ENCODE measurements around the gene BICC1. TPM values are rescaled to one million over a fixed set of nuclear protein-coding genes. Genes with fewer than 3 reads are reported as not detected.

The BICC1 gene
- polyA plus RNA-seq, 3 donors = 83.0 to 90.1 (median 89.3) TPM

DNA sequence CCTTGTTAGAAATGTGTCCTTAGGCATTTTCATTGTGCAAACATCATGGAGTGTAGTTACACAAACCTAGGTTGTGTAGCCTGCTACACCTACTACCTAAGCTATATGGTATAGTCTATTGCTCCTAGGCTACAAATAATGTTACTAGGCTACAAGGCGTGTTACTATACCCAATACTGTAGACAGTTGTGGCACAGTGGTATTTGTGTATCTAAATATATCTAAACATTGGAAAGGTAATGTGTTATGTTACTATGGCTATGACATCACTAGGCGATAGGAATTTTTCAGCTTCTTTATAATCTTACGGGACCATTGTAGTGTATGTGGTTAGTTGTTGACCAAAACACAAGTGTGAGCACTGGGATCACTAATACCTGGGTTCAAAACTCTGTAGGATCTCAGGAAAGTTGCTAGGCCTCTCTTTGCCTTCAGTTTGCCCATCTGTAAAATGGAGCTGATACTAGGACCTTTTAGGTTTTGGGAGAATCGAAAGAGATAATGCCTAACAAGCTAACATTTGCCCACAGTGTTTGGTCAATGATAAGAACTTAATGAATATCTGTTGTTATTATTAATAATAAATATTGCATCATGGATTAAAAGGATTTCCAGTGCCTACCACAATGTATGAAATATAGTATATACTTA lies 2.7 kb downstream of the BICC1 start:
- DNase-seq (ENCODE audit: low read depth in 3 of 3, low spot score in 2 of 3) = no peak

DNA sequence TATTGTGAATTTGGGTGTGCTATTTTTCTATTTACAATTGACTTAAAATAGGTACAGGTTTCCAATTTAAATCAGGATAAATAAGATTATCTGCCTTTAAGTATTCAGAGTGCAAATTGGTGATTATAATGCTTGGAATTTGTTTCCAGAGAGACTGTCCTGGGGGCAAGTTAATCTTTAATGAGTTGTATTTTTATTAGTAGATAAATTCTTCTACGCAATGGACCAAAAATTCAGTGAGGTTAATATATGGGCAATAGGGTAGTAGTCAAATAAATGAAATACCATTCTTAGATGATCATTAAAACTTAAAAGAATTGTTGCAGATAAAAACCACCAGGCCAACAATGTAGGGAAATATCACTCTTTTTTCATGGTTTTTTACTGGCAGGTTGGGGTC lies 3.4 kb downstream of the BICC1 start:
- DNase-seq (ENCODE audit: low read depth in 3 of 3, low spot score in 2 of 3) = no peak

DNA sequence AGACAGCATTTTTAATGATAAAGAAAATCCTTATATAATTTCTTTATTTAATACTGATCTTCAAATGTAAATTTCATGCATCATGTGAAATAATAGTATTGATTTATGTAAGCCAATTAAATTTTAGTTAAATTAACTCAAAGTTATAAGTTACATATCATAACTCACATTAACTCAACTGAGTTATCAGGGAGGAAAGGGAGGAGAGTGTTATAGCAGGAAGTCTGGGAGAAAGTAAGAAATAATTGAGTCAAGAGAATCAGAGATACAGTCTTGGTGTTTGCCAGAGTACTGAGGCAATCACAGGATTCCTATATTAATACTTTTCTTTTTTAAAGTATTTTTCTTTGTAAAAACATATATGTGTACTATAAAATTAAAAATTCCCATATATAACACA lies 4.0 kb downstream of the BICC1 start:
- no peak for DNase-seq (ENCODE audit: low read depth in 3 of 3, low spot score in 2 of 3)

DNA sequence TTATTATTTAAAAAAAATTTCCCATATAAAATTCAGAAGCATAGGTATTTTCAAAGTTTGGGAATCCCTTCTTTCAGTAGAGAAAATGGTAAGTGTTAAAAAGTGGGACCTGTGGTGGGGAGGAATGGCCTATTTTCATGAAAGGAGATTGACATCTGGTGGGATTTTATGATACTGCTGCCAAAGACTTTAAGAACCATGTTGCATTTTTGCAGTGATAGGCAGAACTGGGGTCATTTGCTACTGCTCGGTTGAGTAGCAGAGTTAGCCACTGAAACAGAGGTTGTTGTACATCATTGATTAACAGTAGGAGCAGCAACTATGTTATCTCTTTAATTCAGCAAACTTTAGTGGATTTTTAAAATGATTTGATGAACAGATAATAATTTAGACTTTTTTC lies 4.4 kb downstream of the BICC1 start:
- no peak for DNase-seq (ENCODE audit: low read depth in 3 of 3, low spot score in 2 of 3)

DNA sequence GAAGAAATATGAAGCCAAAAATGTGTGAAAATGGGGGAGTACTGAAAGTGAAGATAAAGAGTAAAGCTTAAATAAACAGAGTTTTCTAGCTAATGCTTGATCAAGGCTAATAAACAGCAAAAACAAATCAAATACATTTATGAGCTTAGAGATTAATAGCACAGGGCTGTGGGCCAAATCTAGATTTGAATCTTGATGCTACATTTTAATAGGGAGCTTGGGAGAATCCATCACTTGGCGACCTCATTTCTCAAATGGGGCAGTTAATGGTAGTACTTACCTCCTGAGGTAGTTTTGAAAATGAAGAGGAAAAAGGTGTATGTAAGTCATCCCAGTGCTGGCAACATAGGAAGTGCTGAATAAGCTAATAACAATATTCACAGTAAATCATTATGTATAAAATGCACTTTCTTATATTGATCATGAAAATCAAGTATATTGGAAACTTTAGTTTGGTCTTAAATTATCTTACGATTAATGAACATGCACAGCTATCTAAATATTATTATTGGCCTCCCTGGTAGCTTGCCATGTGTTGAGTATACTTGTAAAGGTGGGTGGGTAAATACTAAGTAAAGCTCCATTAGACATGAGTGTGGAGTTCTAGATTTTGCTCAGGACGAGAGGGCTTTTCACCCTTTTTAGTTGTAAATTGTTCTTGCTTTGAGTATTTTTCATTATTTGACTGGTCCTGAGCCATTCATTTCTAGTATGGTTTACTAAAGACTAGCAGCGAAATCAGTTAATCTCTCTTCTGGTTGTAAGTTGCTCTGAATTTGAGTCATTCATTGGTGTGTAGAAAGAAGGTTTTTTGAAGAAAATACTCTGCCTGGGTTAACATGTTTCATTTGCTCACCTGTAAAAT lies 5.1 kb downstream of the BICC1 start:
- DNase-seq (ENCODE audit: low read depth in 3 of 3, low spot score in 2 of 3) = no peak

DNA sequence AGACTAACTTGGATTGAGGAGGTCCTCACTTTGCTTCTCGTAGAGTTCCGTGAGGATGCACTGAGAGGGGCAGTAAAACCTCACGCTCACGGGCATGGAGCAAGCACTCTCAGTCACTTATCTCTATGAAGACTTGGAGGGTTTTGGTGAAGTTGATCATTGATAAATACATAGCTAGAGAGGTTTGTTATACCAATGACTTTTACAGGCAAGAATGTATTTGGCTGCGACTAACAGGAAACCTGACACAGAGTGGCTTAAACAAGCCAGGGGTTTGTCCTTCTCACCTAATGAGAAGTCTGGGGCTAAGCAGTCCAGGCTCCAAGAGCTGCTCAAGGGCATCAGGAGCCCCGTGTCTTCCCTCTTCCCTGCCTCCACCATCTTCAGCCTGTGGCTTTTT lies 6.1 kb downstream of the BICC1 start:
- no peak for DNase-seq (ENCODE audit: low read depth in 3 of 3, low spot score in 2 of 3)

DNA sequence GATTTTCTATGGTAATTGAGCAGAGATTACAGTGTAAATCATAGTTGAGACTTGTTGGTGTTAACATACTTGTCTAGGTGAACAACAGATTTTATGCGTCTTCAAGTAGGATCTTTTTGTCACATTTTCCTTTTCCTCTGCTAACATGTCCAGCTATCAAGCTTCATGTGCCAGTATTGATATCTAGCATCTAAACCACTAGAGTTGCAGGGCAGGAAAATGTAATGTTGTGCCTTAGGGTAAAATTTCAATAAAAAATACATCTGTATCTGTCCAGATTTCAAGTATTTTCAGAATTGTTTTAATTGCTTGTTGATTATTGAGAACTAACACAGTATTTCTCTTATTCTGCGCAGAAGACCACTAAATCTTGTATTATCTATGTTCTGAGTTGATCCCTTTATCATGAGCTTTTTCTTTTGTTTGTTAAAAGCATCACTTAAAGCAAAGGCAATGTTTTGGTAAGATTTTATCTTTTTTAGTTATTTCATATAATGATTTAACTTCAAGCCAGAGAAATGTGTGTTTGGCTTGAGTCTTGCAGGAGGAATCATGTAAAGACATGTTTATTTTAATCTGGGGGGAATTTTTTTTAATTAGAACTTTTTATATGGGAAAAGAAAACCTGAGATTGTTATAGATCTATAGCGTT lies 16.5 kb downstream of the BICC1 start:
- no peak for DNase-seq (ENCODE audit: low read depth in 3 of 3, low spot score in 2 of 3)

DNA sequence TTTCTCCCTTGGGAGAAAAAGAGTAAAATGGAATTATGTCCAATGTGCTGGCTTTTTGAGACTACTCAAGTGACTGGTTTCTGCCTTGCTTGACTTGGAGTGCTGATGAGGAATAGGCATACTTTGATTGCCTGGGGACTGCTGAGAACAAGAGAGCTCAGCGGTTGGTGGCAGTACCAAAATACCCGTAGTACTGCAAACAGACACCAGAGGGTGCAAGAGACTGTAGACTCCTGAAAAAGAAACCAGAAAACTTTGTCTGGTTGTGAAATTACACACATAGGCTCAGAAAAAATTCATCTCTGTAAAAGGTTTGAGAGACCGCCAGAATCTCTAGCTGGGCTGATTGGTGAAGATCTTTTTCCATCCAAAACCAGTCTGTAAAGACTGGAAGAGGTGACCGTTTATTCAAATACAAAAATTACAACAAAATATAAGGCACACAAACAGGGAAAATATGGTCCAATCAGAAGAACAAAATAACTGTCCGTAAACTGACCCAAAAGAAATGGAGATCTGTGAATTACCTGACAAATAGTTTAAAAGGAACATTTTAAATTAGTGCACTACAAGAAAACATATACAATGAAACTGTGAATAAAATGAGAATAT lies 18.5 kb downstream of the BICC1 start:
- DNase-seq (ENCODE audit: low read depth in 3 of 3, low spot score in 2 of 3) = no peak

DNA sequence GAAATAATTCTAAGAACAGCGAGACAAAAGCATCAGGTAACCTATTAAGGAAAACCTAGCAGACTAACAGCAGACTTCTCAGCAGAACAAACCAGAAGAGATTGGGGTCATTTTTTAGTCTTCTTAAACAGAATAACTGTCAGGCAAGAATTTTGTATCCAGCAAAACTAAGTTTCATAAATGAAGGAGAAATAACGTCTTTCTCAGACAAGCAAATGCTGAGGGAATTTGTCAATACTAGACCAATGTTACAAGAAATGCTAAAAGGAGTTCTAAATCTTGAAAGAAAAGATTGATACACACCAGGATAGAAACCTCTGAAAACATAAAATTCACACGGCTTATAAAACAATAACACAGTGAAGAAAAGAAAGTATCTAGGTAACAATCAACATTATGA lies 22.6 kb downstream of the BICC1 start:
- no peak for DNase-seq (ENCODE audit: low read depth in 3 of 3, low spot score in 2 of 3)

DNA sequence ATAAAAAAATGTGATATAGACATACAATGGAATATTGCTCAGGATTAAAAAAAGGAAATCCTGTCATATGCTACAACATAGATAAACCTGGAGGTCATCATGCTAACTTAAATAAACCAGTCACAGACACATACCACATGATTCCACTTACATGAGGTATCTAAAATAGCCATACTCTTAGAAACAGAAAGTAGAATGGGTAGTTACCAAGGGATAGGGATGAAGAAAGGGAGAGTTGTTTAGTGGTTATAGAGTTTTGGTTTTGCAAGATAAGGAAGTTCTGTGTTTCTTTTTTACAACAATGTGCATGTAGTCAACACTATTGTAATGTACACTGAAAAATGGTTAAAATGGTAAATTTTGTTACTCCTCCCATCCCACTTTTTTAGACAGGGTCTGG lies 30.5 kb downstream of the BICC1 start:
- no peak for DNase-seq (ENCODE audit: low read depth in 3 of 3, low spot score in 2 of 3)

DNA sequence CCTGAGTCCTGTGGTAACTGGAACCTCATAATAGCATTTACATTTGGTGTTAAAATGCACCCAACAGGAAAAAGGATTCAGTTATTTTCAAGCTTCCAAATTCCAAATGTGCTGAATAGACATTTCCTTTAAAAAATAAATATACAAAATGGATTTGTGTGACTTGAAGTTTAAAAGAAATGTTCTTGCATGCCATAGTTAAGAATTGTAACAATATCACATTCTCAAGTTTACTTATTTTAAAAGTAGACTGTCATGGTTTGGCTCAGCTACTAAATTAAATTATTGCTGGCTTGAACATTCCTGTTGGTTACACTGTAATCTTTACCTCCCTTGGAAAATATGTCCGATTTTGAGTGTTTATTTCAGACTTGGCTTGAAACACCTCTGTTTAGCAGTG lies 31.5 kb downstream of the BICC1 start:
- DNase-seq (ENCODE audit: low read depth in 3 of 3, low spot score in 2 of 3) = no peak

DNA sequence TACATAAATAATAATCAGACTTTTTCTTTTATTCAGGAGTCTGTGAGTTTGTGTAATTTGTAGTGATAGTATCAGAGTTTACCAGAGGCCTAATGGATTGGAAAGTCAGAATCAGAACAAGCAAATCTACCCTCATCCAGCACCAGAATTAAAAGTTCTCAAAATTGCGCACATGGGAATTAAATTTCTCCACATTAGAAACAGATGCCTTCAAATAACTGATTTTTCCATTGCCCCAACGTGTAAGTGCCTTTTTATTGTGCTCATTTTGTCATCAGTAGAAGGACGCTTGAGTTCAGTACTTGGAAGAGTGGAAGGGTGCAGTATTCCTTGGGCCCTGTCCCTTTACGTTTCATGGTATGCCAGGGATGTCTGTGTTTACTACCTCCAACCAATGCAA lies 32.8 kb downstream of the BICC1 start:
- no peak for DNase-seq (ENCODE audit: low read depth in 3 of 3, low spot score in 2 of 3)

DNA sequence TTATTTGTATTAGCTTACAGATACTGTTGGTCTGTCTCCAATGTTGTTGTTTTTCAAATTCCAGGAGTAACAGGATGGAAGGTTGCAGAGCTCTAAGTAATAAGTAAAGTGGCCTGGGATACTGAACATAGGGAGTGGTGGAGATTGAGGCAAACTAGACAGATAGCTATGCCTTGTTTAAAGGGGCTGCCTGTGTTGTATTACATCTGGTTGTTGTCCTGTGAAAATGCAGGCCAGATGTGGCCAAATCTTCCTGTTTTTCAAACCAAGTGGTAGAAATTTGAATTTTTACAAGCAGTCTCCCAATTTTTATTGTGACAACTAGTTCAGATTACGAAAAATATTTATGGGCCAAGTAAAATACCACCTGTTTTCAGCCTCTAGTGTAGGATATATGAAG lies 33.5 kb downstream of the BICC1 start:
- DNase-seq (ENCODE audit: low read depth in 3 of 3, low spot score in 2 of 3) = no peak

DNA sequence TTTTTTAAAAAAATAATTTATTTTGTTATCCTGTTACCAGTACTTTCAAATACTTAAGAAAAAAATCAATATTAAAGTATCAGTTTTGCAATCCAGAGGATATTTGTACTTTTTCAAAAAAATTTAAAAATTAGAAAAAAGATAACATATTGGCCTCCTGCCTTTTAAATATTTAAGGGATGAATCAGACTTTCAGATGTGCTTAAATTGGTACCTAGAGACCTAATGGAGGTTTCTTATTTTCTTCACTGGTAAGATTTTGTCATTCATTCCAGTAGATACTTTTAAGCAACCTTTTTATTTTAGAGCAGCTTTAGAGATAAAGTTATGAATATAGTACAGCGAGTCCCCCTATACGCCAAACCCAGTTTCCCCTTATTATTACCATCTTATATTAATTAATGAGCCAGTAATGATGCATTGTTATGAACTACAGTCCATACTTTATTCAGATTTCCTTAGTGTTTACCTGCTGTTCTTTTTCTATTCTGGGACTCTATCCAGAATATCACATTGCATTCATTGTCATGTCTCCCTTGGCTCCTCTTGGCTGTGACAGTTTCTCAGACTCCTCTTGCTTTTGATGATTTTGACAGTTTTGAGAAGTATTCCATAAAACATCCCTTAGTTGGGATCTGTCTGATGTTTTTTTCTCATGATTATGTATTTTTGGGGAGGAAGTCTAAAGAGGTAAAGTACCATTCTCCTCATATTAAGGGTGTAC lies 34.2 kb downstream of the BICC1 start:
- DNase-seq (ENCODE audit: low read depth in 3 of 3, low spot score in 2 of 3) = no peak

DNA sequence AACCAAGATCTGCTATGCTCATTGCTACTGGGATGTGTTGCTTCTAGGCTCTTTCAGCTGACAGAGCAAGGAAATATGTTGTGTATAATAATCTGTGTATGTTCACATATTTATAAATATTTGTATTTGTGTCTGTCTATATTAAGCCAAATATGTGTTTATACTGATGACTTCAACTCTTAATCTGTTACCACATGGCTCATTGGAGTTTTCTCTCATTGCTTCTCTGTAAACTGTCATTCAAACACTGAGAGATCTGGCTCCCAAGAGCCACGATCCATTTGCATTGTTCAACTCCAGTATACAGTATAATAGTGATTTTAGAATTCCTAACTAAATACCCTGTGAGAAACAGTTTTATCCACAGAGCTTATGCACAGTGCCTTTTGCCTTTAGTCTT lies 35.3 kb downstream of the BICC1 start:
- DNase-seq (ENCODE audit: low read depth in 3 of 3, low spot score in 2 of 3) = no peak

DNA sequence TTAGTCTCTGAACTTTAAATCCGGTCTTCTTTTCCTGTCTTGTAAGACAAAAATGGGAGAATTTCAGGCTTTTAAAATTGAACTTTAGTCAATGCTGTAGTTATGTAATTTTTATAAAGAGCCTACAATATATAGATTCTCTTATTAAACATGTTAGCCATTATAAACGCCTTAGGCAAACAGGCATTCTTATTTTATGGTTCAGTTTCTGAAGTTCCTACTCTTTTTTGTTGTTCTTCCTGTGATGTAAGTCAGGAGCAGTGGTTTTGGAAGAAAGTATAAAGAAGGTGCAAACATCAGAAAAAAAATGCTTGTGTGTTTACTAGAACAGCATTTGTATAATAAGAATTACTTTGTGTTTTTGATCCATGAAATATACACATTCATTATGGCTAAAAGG lies 41.6 kb downstream of the BICC1 start:
- no peak for DNase-seq (ENCODE audit: low read depth in 3 of 3, low spot score in 2 of 3)

DNA sequence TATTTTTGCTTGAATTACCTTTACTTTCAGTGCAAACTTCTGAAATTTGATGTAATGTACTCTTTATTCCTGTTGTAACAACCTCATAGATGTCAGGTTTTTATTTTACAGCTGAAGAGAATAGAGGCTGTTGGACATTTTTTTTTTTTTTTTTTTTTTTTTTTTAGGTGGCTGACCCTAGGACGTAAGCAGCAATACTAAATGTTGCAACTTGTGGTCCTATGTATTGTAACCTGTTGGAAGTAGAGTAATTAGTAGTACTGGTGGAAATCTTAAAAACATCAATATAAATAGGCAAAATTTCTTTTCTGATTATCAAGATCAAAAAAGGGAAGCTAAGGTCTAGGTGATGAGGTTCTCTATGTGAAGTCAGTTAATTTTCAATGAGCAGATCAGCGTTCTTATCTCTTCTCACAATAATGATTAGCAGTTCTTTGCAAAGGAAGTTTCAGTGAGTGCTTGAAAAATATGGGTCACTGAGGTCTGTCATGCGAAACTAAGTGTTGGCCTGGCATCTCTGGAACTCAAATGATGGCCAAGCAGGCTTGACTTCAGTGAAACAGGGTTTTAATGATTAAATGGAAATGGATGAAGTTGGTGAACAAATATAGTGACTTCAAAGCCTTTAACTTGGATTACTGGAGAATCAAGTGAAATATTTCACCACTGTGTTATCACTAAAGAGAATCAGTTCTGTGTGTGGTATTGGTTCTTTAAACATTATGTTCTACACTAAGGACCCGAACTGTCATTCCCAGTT lies 42.7 kb downstream of the BICC1 start:
- DNase-seq (ENCODE audit: low read depth in 3 of 3, low spot score in 2 of 3) = no peak

DNA sequence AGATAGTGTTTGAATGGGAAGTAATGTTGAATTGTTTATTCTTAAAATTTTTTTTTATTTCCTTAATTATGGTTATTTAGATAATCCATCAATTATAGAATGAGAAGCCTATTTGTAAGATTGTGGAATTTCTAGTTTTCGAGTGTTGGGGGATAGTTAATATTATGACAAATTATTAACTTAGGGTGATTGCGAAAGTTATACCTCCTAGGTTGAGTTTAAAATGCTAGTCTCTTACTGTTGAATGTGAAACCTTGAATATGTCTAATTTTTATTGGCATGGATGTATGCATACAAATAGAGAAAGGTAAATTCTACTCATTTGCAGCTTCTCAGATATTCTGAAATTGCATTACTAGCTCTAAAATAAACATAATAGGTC lies 43.2 kb downstream of the BICC1 start:
- DNase-seq (ENCODE audit: low read depth in 3 of 3, low spot score in 2 of 3) = no peak

DNA sequence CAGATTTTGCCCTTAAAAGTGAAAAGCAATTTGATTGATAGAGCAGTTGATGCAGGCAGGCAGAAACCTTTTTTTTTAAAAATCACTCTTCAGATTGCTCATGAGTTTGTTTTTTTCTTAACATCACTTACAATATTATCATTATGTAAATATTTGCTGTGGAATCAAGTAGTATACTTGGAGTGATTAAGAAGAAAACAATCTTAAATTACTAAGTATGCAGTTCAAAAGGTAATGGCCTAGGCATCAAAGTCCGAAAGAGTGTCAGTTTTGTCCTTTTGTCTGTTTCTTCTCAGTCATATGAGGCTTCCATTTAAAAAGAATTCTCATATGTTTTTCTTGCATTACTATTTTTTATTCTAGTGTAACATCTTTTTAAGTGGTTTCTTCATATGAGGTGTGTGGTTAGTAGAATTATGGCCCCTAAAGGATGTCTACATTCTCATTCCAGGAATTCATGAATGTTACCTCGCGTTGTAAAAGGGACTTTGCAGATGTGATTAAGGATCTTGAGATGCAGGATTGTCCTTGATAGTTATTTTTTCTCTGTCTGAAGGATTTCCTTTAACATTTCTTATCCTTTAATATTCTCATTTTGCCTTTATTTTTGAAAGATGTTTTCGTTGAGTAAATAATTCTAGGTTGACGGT lies 44.0 kb downstream of the BICC1 start:
- no peak for DNase-seq (ENCODE audit: low read depth in 3 of 3, low spot score in 2 of 3)

DNA sequence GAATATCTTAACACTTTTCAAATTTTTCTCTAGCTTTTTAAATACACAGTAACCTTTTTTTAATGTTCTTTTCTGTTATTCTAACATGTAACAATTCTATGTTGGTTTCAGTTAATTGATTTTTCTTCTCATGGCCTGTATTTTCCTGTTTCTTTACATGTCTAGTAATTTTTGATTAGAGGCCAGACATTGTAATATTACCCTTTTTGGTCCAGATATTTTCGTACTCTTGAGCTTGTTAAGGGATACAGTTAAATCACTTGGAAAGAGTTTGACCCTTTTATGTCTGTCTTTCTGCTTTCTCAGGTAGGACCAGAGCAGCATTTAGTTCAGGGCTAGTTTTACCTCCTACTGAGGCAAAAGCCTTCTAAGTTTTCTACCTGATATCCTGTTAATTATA lies 45.0 kb downstream of the BICC1 start:
- DNase-seq (ENCODE audit: low read depth in 3 of 3, low spot score in 2 of 3) = no peak

All from right renal cortex interstitium (tissue), 3 donors.